NCI-H526 treated with DMSO at 0.1 percent for 48 hours (cell line): ENCODE results near the gene BCR.
"Not testable (repeated sequence)": the region's sequence is repeated elsewhere in the genome, so short reads cannot be mapped to it uniquely, and the experiment has no call there.

Source experiments
- DNase-seq: peaks from one replicate; lab custom pipeline; 2025; lab: John Stamatoyannopoulos, UW

Gene BCR

GRCh38 chr22:23316596-23316995, 136.3 kb downstream of the BCR start:
- DNase-seq = not testable (repeated sequence)

- not testable (repeated sequence) for DNase-seq
Observed at GRCh38 chr22:23318316-23318715, 138.0 kb downstream of the BCR start.

GRCh38 chr22:23322497-23323080, 142.3 kb downstream of the BCR start:
- DNase-seq = not testable (repeated sequence)

- not testable (repeated sequence) for DNase-seq
Observed at GRCh38 chr22:23323960-23324688, 143.8 kb downstream of the BCR start.

DNA sequence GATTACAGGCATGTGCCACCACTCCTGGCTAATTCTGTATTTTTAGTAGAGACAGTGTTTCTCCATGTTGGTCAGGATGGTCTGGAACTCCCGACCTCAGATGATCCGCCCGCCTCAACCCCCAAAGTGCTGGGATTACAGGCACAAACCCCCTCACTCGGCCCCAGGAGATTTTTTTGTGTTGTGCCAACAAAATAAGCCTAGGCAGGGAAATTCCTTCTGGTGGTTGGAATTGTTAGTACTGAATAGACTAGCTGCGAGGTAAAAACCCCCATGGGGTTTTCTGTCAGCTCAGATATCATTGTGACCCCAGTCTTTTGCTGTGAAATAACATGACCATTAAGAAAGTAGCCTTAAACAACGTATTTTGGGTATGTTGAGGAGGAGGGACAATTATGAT, 144.9 kb downstream of the BCR start:
- DNase-seq = no peak

- DNase-seq = not testable (repeated sequence)
Observed at GRCh38 chr22:23333822-23334221, 153.5 kb downstream of the BCR start.

DNA sequence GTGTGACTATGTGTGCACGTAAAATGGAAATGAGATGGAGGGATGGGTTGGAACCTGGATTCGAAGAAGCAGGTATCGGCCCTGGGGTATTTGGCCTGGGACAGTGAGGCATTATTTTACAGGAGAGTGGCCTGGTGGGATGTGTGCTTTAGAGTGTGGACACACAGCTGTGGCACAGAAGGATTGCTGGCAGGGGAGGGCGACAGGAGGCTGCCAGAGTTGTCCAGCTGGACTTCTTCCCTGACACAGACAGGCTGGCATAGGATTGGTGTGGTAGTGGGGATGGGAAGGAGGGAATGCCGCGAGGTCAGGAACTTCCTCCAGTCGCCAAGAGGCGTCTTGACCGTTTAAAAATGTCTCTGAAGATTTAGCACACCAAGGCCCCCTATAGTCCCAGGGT, 157.4 kb downstream of the BCR start:
- DNase-seq = not testable (repeated sequence)

DNA sequence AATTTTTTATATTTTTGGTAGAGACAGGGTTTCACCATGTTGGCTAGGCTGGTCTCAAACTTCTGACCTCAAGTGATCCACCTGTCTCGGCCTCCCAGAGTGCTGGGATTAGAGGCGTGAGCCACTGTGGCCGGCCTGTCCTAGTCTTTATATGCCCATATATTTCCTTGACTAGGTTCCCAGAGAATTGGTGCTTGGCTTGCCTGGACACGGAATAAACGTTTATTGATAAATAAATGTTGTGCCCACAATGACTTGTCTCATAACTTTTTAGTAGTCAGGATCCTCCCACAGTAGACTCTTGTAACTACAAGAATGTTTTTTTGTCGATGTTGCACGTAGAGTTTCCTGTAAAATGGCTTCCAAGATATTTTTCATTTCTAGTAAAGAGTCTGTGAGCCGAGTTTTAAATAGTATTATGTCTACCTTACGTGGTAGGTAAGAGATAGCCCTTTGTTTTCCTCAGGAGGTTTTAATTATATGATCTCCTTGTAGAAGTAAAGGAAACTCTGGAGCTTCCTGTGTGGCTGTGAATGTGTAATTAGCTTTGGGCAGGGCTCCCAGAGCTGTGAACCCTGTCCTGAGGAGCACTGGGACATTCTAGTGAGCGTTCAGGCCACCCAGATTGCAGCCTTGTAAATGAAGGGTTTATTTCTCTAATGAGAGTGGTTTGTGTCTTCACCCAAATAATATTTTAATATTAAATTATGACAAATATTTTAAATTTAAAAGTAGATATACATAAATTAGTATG, 161.8 kb downstream of the BCR start:
- not testable (repeated sequence) for DNase-seq

DNA sequence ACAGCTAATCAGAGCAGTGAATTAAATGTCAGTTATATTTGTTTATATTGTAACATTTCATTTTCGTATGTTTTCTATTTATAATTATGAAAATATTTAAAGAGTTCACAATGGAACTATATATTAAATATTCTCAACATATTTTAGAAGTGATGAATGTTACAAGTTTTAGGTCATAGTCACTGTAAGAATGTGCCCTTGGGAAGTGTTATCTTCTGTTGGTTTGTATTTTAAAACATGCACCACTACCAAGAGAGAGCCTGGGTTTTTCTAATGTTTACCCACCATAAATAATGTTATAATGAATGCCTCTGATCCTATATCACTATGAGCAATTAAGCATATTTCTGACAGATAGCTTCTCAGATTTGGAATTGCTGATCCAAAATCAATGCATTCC, 171.0 kb downstream of the BCR start:
- DNase-seq = no peak

DNA sequence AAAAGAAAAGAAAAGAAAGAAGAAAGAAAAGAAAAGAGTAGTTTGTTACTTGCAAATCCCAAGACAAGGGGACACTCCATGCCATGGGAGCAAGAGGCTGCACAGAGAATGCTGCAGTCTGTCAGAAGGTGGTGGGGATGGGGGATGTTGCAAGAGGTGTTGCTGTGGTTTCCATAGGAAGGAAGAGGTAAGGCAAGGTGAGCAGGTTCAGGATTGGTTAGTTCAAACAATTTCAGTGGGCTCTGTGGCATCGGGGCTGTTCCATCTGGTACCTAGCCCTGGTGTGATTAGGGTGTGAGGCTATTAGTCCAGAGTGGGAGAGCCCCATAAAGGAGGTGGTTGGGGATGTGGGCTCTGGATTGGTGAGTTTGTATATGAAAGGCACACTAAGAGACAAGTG, 172.7 kb downstream of the BCR start:
- DNase-seq = no peak

DNA sequence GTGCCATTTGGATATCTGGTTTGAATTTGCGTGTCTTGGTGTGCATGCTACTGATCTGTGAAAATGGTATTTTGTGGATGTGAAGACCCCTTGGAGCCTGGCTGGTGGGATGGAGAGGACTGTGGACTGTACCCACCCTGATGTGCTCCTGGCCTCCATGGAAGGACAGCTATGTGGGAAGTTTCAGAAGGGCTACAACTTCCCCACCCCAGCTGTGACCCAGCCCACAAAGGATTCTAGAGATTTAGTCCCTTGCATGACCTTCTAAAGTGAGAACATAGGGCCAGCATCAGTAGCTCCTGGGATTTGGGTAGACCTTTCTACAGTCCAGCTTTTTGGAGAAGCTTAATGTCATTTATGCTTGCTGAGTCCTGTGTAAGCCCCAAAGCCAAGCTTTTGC, 173.4 kb downstream of the BCR start:
- DNase-seq = no peak

GRCh38 chr22:23356094-23356493, 175.8 kb downstream of the BCR start:
- DNase-seq = no peak

DNA sequence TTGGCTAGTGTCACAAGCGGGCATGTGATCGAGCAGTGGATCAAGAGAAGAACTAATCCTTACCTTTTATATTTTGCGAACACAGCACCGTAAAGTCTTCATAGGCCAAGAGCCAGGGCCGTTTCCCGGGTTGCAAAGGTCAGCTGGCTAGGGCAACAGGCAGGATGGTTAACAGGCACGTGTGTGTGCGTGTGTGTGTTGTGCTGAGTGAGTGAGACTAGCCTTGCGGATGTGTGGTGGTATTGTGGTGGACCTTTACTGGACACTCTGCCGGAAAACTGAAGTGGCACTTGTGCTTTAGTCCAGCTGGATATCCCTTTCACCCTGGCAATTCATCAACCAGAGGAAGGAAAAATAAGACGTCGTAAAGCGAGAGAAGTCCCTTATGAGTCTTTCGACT, 176.7 kb downstream of the BCR start:
- DNase-seq = no peak

GRCh38 chr22:23359583-23360123, 179.3 kb downstream of the BCR start:
- DNase-seq = no peak

- no peak for DNase-seq
Observed at GRCh38 chr22:23361676-23362075, 181.4 kb downstream of the BCR start.

GRCh38 chr22:23363683-23364082, 183.4 kb downstream of the BCR start:
- DNase-seq = no peak

- DNase-seq = no peak
Observed at GRCh38 chr22:23364389-23364788, 184.1 kb downstream of the BCR start.

DNA sequence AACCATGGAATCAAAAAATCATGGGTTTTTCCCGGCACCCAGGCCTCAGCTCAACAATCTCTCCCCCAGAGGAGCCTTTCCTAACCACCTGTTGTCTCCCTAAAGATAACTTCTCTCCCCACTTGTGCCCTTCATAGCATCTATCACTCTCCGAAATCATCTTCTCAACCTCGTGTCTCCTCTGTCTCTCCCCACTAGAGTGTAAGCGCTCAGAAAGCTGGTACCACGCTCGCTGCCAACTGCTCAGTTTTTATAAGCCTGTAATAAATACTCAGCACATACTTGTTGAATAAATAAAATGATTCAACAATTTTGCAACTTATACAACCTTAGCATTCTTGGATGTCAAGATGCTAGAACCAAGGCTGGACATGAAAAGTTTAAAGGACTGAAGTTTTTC, 185.2 kb downstream of the BCR start:
- no peak for DNase-seq

- no peak for DNase-seq
Observed at GRCh38 chr22:23365961-23366360, 185.7 kb downstream of the BCR start.

GRCh38 chr22:23367196-23367595, 186.9 kb downstream of the BCR start:
- not testable (repeated sequence) for DNase-seq
